Measurements from ENCODE around the gene ZCCHC24. TPM values are rescaled to one million over a fixed set of nuclear protein-coding genes. Genes with fewer than 3 reads are reported as not detected.

The ZCCHC24 gene
- total RNA-seq, 4 donors from 2014 or later, result 15.6 to 41.1 (median 22.5) TPM

GRCh38 chr10:79353000-79353406 lies 92.4 kb downstream of the ZCCHC24 start:
- Histone ChIP-seq H3K36me3 (peaks cover 0 to 44% (median 18%) of the 10 kb centered on the region in 4 donors), H3K27me3 (no peaks in the 10 kb centered on the region), H3K27ac (no peak overlapping the region), H3K4me3 (no peak overlapping the region), H3K9me3 (no peaks in the 10 kb centered on the region), H3K4me1 (peaks cover 4 to 17% (median 12%) of the 10 kb centered on the region in 4 donors)
- in situ Hi-C loops (cut with MboI; ENCODE audit: low pct_ligation_motif_present in 1 of 4, low pct_unique_long_range_greater_than_20kb in 1 of 4, low sequenced_read_pairs in 3 of 4), result loop anchor here in 1 of 4 donors (25.0 kb wide), 1 partner anchor 859 kb away; the partner anchor contains the start of gene ANXA11
- intact Hi-C loops (cut with DNase I; ENCODE audit: low total_unique reads), result no loop called here
- no peak for TF ChIP-seq CTCF (IDR thresholded peaks at IDR 0.05)
- 77 to 100% methylated on average over 3 to 8 of the region's 8 CpGs for WGBS, 2 donors (ENCODE audit: low coverage in 1 of 2)
- DNase-seq, result no peak

GRCh38 chr10:79352035-79352877 lies 93.2 kb downstream of the ZCCHC24 start:
- H3K36me3 ChIP-seq, result peaks cover 0 to 44% (median 18%) of the 10 kb centered on the region in 4 donors
- in situ Hi-C loops (cut with MboI; ENCODE audit: low pct_ligation_motif_present in 1 of 4, low pct_unique_long_range_greater_than_20kb in 1 of 4, low sequenced_read_pairs in 3 of 4), result loop anchor here in 1 of 4 donors (25.0 kb wide), 1 partner anchor 860 kb away; the partner anchor contains the start of gene ANXA11
- peaks cover 4 to 17% (median 12%) of the 10 kb centered on the region in 4 donors for H3K4me1 ChIP-seq
- TF ChIP-seq EP300 (IDR thresholded peaks at IDR 0.05; ENCODE audit: low read depth) (no peak), CTCF (IDR thresholded peaks at IDR 0.05) (no peak), POLR2AphosphoS5 (IDR thresholded peaks at IDR 0.05) (no peak), POLR2A (IDR thresholded peaks at IDR 0.05) (no peak)
- no peak for DNase-seq
- intact Hi-C loops (cut with DNase I; ENCODE audit: low total_unique reads), result no loop called here
- H3K4me3 ChIP-seq, result no peak overlapping the region
- H3K27me3 ChIP-seq, result no peaks in the 10 kb centered on the region
- no peaks in the 10 kb centered on the region for H3K9me3 ChIP-seq
- WGBS, 2 donors (ENCODE audit: low coverage in 1 of 2), result 90 to 100% methylated on average over 2 to 11 of the region's 11 CpGs
- no peak overlapping the region for H3K27ac ChIP-seq

- peaks cover 4 to 23% (median 16%) of the 10 kb centered on the region in 4 donors for H3K4me1 ChIP-seq
- WGBS, 2 donors (ENCODE audit: low coverage in 1 of 2), result 94 to 97% methylated on average over 4 to 13 of the region's 13 CpGs
- H3K4me3 ChIP-seq, result no peak overlapping the region
- no peak for TF ChIP-seq POLR2AphosphoS5 (IDR thresholded peaks at IDR 0.05)
- no peak for TF ChIP-seq CTCF (IDR thresholded peaks at IDR 0.05)
- no peak for TF ChIP-seq POLR2A (IDR thresholded peaks at IDR 0.05)
- TF ChIP-seq EP300 (IDR thresholded peaks at IDR 0.05; ENCODE audit: low read depth), result no peak
- no peak for DNase-seq
- H3K36me3 ChIP-seq, result peaks cover 0 to 44% (median 18%) of the 10 kb centered on the region in 4 donors
- H3K27ac ChIP-seq, result no peak overlapping the region
- no peaks in the 10 kb centered on the region for H3K9me3 ChIP-seq
- intact Hi-C loops (cut with DNase I; ENCODE audit: low total_unique reads) (no loop called here), in situ Hi-C loops (cut with MboI; ENCODE audit: low pct_ligation_motif_present in 1 of 4, low pct_unique_long_range_greater_than_20kb in 1 of 4, low sequenced_read_pairs in 3 of 4) (loop anchor here in 1 of 4 donors (25.0 kb wide), 1 partner anchor 861 kb away; the partner anchor contains the start of gene ANXA11)
- H3K27me3 ChIP-seq, result no peaks in the 10 kb centered on the region
Measured at GRCh38 chr10:79351332-79351731, 94.1 kb downstream of the ZCCHC24 start.

GRCh38 chr10:79350407-79351154 lies 94.8 kb downstream of the ZCCHC24 start:
- peaks cover 4 to 23% (median 16%) of the 10 kb centered on the region in 4 donors for H3K4me1 ChIP-seq
- DNase-seq, result no peak
- no peak for TF ChIP-seq POLR2A (IDR thresholded peaks at IDR 0.05)
- TF ChIP-seq EP300 (IDR thresholded peaks at IDR 0.05; ENCODE audit: low read depth), result no peak
- no peak for TF ChIP-seq CTCF (IDR thresholded peaks at IDR 0.05)
- no peak for TF ChIP-seq POLR2AphosphoS5 (IDR thresholded peaks at IDR 0.05)
- intact Hi-C loops (cut with DNase I; ENCODE audit: low total_unique reads) (no loop called here), in situ Hi-C loops (cut with MboI; ENCODE audit: low pct_ligation_motif_present in 1 of 4, low pct_unique_long_range_greater_than_20kb in 1 of 4, low sequenced_read_pairs in 3 of 4) (loop anchor here in 1 of 4 donors (25.0 kb wide), 1 partner anchor 862 kb away; the partner anchor contains the start of gene ANXA11)
- H3K27me3 ChIP-seq, result no peaks in the 10 kb centered on the region
- H3K4me3 ChIP-seq, result no peak overlapping the region
- no peaks in the 10 kb centered on the region for H3K9me3 ChIP-seq
- peaks cover 0 to 44% (median 18%) of the 10 kb centered on the region in 4 donors for H3K36me3 ChIP-seq
- WGBS, 2 donors (ENCODE audit: low coverage in 1 of 2), result 89% methylated on average over 20 of the region's 21 CpGs; no CpG with 5 or more reads in 1 of the 2 donors
- H3K27ac ChIP-seq, result no peak overlapping the region
